GM10847 (cell line): ENCODE measurements around the gene ARL3.

Experiments used
- POLR2A ChIP-seq: IDR thresholded peaks from 2 replicates; pipeline ENCODE4 v1.6.1; 2011; ENCODE audit not compliant: insufficient read length; ENCODE audit errors: extremely low read depth

ARL3 gene

GRCh38 chr10:102682416-102682815, 31.8 kb downstream of the ARL3 start:
- no peak for TF ChIP-seq POLR2A

- no peak for TF ChIP-seq POLR2A
These were observed 32.5 kb downstream of the ARL3 start for GRCh38 chr10:102681696-102682095.

GRCh38 chr10:102679596-102679995, 34.6 kb downstream of the ARL3 start:
- no peak for TF ChIP-seq POLR2A

DNA sequence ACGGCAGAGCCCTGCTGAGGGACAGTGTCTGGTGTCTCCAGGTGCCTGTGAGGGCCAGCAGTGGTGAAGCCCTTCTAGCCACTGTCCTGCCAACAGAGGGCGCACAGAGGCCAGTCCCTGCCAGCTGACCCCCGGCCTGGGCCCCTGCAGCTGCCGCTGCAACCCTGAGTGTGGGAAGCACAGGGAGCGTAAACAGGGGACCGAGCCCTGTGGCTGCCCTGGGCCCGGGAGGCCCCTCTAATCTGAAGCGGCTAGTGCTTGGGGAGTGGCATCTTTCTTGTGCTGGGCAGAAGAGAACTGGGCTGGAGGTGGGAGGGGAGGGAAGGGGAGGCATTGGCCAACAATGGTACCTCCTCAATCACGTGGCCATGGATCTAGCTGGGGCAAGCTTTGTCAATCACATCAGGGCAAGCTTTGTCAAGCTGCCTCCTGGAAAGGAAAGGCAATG, 35.3 kb downstream of the ARL3 start:
- TF ChIP-seq POLR2A, result no peak

- TF ChIP-seq POLR2A, result no peak
These were observed 36.2 kb downstream of the ARL3 start for GRCh38 chr10:102678068-102678400.

GRCh38 chr10:102677331-102678067, 36.7 kb downstream of the ARL3 start:
- no peak for TF ChIP-seq POLR2A

DNA sequence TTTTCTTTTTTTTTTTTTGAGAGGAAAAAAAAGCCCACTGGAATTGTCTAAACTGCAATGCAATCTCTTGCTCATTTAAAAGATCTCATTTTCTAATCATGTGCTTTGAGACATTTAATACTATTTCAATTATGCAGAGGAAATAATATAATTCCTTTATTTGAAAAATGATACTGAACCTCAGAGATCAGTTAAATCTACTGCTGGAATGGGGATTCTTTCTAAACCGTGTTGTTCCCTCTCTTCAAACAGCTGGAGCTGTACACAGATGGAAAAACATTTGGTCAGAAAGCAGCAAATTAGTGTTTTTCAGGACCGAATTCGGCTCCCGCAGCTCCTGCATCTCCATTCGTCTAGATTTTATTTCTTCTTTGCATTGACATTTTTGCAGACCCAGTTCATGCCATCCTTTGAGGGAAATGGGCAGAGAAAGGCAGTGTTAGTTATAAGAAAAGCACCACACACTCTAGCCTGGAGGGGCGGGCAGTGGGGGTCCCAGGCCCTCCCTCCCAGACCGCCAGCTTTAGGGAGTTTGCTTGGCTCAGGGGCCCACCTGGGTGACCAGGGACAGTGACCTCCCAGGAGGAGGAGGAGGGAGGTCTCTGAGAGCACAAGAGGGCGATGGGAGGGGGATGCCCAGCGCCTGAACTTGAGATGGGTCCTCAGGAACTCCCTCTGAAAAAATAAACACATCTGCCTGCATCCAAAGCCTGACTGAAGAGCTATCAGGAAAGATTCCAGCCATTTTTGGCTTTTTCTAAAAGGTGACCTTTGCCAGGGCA, 37.5 kb downstream of the ARL3 start:
- no peak for TF ChIP-seq POLR2A

DNA sequence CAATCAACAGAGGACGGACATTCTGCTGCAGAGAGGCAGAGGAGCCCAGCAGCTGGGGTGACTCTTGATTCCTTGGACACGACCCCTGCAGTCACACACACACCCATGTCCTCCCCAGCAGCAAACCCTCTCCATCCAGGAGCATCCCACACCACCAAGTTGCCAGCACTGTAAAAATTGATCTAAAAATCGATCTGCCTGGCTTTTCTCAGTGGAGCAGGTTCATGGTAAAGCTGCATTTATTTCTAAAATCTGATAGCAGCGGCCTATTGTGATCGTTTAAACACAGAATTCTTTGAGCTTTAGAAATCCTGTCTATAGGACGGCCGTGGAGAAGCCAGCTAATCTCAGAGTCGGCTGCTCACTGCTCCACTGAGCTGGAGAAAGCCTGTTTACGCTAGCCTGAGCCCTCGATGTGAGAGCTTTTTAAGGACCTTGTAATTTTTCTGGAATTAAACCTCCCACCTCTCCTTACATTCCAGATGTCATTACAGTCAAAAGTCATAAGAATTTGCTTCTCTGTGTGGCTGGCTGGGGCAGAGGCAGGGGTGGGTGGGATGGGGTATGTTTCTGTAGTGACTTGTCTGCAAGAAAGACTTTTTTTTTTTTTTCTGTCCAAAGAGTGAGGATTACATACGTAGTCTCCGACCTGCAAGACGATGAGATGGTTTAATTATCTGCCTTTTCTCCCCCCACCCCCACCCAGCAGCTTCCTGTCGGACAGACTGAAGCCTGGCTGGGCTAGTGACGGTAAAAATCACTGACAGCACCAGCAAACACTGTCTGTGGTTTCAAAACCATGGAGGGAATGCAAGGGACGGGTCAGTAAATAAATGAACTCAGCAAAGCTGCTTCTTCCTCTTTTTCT, 38.3 kb downstream of the ARL3 start:
- no peak for TF ChIP-seq POLR2A

- TF ChIP-seq POLR2A, result no peak
These were observed 39.1 kb downstream of the ARL3 start for GRCh38 chr10:102675011-102675665.

DNA sequence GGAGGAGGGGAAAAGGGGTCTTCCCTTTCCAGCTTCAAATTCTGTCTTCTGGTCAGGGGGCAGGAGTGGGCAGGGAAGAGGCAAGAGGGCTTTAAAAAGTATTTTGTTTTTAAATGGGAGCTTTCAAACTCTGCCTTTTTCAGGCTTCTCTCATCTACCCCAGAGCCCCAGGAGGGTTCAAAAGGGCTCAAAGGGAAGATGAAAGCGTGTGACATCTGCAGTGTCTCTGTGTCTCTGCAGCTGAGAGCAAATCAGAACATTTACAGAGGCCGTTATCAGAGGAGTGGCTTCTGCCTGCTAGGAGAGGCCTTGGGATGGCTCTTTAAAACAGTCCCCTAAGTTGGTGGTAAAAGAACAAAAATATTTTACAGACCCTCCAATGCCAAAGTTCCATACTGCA, 39.6 kb downstream of the ARL3 start:
- TF ChIP-seq POLR2A, result no peak

DNA sequence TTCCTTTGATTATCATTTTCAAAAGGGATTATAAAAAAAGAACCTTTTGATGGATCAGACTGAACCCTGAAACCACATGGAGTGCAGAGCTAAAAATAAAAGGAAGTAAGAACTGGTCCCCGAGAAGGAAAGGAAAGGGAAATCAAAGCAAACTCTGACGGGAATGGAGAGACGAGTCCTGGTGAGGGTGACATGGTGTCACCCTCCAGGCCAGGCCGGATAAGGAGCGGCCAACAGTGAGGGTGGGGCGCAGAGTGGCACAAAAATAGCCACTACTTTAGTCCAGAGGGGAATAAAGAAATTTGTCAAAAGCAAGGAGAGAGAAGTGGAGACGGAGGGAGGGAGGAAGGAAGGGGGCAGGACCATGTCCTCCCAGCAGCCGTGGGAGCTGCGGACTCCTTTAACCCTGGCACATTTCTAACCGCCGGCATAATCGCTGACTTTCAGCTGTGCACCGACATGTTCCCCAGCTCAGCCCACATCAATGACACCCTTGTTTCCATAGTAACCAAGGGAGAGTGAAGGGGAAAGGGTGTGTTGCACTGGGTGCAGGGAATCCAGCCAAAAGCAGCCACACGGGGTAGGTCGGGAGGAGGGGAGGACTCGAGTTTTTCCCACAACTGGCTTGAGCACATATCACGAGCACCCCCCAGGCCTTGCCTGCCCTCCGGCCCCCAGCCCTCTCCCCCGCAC, 40.2 kb downstream of the ARL3 start:
- no peak for TF ChIP-seq POLR2A

- TF ChIP-seq POLR2A, result no peak
These were observed 40.9 kb downstream of the ARL3 start for GRCh38 chr10:102673236-102673818.

DNA sequence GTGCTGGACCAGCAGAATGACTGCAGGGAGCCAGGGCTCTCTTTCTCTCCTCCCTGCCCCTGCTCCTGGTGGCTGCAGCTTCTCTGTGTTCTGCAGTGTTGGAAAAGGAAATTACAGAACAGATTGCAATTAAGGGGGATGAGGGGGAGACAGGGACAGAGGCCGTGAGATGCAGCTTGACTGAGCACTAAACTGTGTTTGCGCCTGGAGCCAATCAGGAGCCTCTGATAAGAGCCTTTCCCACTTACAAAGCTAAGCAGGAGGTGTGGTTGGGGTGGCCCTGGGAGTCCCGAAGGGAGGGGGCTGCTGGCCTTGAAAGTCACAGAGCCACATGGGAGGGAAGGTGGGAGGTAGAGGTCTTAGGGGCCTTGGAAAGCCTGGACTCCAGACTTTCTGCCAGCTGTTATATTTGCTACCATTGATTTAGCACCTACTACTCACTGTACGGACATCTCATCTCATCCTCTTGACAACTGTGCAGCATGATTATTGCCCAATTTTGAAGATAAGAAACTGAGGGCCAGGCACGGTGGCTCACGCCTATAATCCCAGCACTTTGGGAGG, 43.2 kb downstream of the ARL3 start:
- TF ChIP-seq POLR2A, result no peak
